Astrocyte of the spinal cord (primary cell): ENCODE measurements around the gene TCIRG1.

ENCODE experiments used
- DNase-seq: peaks from one replicate; pipeline ENCODE4 v3.0.0; 2011; ENCODE audit warnings: low read depth, low spot score
- H3K4me3 ChIP-seq: 2 replicates; pipeline ENCODE4 v1.5.1; 2011; ENCODE audit warnings: low read depth, mild to moderate bottlenecking, low read length, moderate library complexity
- CTCF ChIP-seq: IDR thresholded peaks from 2 replicates; pipeline ENCODE4 v1.5.1; 2012; ENCODE audit warnings: low read depth, mild to moderate bottlenecking, low read length, inconsistent platforms
- in situ Hi-C: cut with HindIII; loops from 2 replicates; pipeline ENCODE4 v1.10.0; 2017; ENCODE audit warnings: low sequenced_read_pairs

Gene TCIRG1

GRCh38 chr11:68022531-68022930 lies 16.3 kb upstream of the TCIRG1 start:
- DNase-seq, result no peak
- no peak overlapping the region for H3K4me3 ChIP-seq
- no peak for TF ChIP-seq CTCF
- in situ Hi-C loops, result no loop called here

GRCh38 chr11:68024508-68024907 lies 14.3 kb upstream of the TCIRG1 start:
- in situ Hi-C loops, result no loop called here

GRCh38 chr11:68025047-68025446 lies 13.8 kb upstream of the TCIRG1 start:
- no peak overlapping the region for H3K4me3 ChIP-seq
- TF ChIP-seq CTCF, result no peak
- no peak for DNase-seq
- in situ Hi-C loops, result no loop called here

More at GRCh38 chr11:68024508-68024907, 14.3 kb upstream of the TCIRG1 start:
- no peak for TF ChIP-seq CTCF
- DNase-seq, result no peak
- H3K4me3 ChIP-seq, result no peak overlapping the region

GRCh38 chr11:68026391-68027105 lies 12.3 kb upstream of the TCIRG1 start:
- no peak overlapping the region for H3K4me3 ChIP-seq
- TF ChIP-seq CTCF, result no peak
- DNase-seq, result no peak
- in situ Hi-C loops, result no loop called here

- no peak overlapping the region for H3K4me3 ChIP-seq
- in situ Hi-C loops, result no loop called here
- DNase-seq, result no peak
- TF ChIP-seq CTCF, result no peak
Measured at GRCh38 chr11:68027667-68028066, 11.2 kb upstream of the TCIRG1 start.

- in situ Hi-C loops, result no loop called here
- DNase-seq, result no peak
- H3K4me3 ChIP-seq, result no peak overlapping the region
- TF ChIP-seq CTCF, result no peak
Measured at GRCh38 chr11:68028802-68029545, 9.9 kb upstream of the TCIRG1 start.
